Smooth muscle cell (in vitro differentiated cells): ENCODE results near the gene CRTAP. TPM values are rescaled to one million over a fixed set of nuclear protein-coding genes. Genes with fewer than 3 reads are reported as not detected.

Experiments used
- DNase-seq: peaks from one replicate; lab custom pipeline; 2025; ENCODE audit not compliant: unreplicated experiment; lab: John Stamatoyannopoulos, UW
- H2AFZ ChIP-seq: fragments of 200-600 bp; sonication (generic); 2 replicates; pipeline ENCODE4 v1.6.0; 2016; ENCODE audit warnings: antibody characterized with exemption, low read depth, mild to moderate bottlenecking
- H3F3A ChIP-seq: fragments of 200-600 bp; sonication (generic); 2 replicates; pipeline ENCODE4 v1.6.0; 2017; ENCODE audit warnings: antibody characterized with exemption, low read depth
- H3K27ac ChIP-seq: fragments of 200-600 bp; sonication (generic); 2 replicates; pipeline ENCODE4 v1.5.1; 2016; ENCODE audit warnings: low read depth, mild to moderate bottlenecking
- H3K27me3 ChIP-seq: fragments of 200-600 bp; sonication (generic); 2 replicates; pipeline ENCODE4 v1.6.1; 2016; ENCODE audit warnings: low read depth, mild to moderate bottlenecking
- H3K36me3 ChIP-seq: fragments of 200-600 bp; sonication (generic); 2 replicates; pipeline ENCODE4 v1.5.1; 2016; ENCODE audit warnings: low read depth
- H3K4me1 ChIP-seq: fragments of 200-600 bp; sonication (generic); 2 replicates; pipeline ENCODE4 v1.5.1; 2016; ENCODE audit warnings: low read depth
- H3K4me2 ChIP-seq: fragments of 200-600 bp; sonication (generic); 2 replicates; pipeline ENCODE4 v1.6.0; 2016; ENCODE audit warnings: mild to moderate bottlenecking
- H3K4me3 ChIP-seq: fragments of 200-600 bp; sonication (generic); 2 replicates; pipeline ENCODE4 v1.5.1; 2016; ENCODE audit warnings: mild to moderate bottlenecking
- H3K79me2 ChIP-seq: fragments of 200-600 bp; sonication (generic); 2 replicates; pipeline ENCODE4 v1.6.0; 2016; ENCODE audit warnings: low read depth, mild to moderate bottlenecking
- H3K9ac ChIP-seq: fragments of 200-600 bp; sonication (generic); 2 replicates; pipeline ENCODE4 v1.6.0; 2016; ENCODE audit warnings: low read depth
- H3K9me3 ChIP-seq: fragments of 200-600 bp; sonication (generic); replicated peaks from 2 replicates; pipeline ENCODE4 v1.5.1; 2016; ENCODE audit warnings: low read depth
- H4K20me1 ChIP-seq: fragments of 200-600 bp; sonication (generic); 2 replicates; pipeline ENCODE4 v1.6.0; 2016; ENCODE audit warnings: low read depth
- WGBS: methylation state at CpG from one replicate; pipeline ENCODE4 v1.1.7; 2016; ENCODE audit warnings: low lambda C conversion rate; 5-methylcytosine and 5-hydroxymethylcytosine counted together
- polyA plus RNA-seq: library from polyadenylated mRNA; unstranded; fragments of >200 nt; fragmentation: Nextera tagmentation; extraction: Ambion mirVana; gene quantifications from 2 replicates; pipeline ENCODE4 v1.2.1, GENCODE V29; 2016
- total RNA-seq: library from RNA; depleted of rRNA; stranded (reverse); fragments of >200 nt; gene quantifications from 2 replicates; pipeline ENCODE4 v1.2.3, GENCODE V29; 2014
- TF ChIP-seq, protein P1 (sequence below): fragments of 200-600 bp; sonication (generic); IDR thresholded peaks from 2 replicates; pipeline ENCODE4 v1.5.1; 2017; ENCODE audit warnings: borderline replicate concordance, mild to moderate bottlenecking, antibody characterized with exemption; ENCODE audit not compliant: insufficient read depth, poor library complexity, severe bottlenecking

Gene CRTAP
- total and polyA plus RNA-seq, 2 experiments from 2014 or later = 195 to 206 TPM

DNA sequence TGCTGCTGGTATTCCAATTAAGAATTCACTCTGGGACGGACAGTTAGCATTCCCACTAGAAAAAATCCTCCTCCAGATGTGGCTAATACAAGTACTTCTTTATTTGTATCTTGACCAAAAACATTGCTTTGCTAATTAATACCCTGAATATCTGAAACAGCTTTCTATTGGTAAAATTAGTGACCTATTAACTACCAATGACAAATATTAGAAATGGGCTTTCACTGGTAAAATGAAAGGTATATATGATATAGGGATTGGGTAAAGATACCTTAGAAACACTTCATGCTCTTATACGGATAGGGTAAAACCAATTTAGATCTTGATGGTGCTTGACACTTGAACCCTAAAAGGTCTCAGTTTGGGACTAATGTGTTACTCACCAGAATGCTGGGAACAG, 52.3 kb downstream of the CRTAP start:
- Histone ChIP-seq H3K27ac (no peak overlapping the region), H3F3A (no peaks in the 10 kb centered on the region), H3K36me3 (no peaks in the 10 kb centered on the region), H3K9me3 (no peaks in the 10 kb centered on the region), H3K27me3 (no peaks in the 10 kb centered on the region), H3K4me2 (no peak overlapping the region), H3K79me2 (no peaks in the 10 kb centered on the region), H3K4me3 (no peak overlapping the region), H3K4me1 (no peaks in the 10 kb centered on the region), H4K20me1 (no peaks in the 10 kb centered on the region), H3K9ac (no peak overlapping the region), H2AFZ (no peak overlapping the region)
- 93% methylated on average over 2 of the region's 2 CpGs for WGBS
- TF ChIP-seq, protein P1, sequence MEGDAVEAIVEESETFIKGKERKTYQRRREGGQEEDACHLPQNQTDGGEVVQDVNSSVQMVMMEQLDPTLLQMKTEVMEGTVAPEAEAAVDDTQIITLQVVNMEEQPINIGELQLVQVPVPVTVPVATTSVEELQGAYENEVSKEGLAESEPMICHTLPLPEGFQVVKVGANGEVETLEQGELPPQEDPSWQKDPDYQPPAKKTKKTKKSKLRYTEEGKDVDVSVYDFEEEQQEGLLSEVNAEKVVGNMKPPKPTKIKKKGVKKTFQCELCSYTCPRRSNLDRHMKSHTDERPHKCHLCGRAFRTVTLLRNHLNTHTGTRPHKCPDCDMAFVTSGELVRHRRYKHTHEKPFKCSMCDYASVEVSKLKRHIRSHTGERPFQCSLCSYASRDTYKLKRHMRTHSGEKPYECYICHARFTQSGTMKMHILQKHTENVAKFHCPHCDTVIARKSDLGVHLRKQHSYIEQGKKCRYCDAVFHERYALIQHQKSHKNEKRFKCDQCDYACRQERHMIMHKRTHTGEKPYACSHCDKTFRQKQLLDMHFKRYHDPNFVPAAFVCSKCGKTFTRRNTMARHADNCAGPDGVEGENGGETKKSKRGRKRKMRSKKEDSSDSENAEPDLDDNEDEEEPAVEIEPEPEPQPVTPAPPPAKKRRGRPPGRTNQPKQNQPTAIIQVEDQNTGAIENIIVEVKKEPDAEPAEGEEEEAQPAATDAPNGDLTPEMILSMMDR = no peak
- no peak for DNase-seq

- H3K36me3 ChIP-seq = no peaks in the 10 kb centered on the region
- no peaks in the 10 kb centered on the region for H3K27me3 ChIP-seq
- H3F3A ChIP-seq = no peaks in the 10 kb centered on the region
- no peaks in the 10 kb centered on the region for H3K79me2 ChIP-seq
- H3K27ac ChIP-seq = no peak overlapping the region
- no peak for DNase-seq
- H3K4me1 ChIP-seq = no peaks in the 10 kb centered on the region
- H2AFZ ChIP-seq = no peak overlapping the region
- H3K9ac ChIP-seq = no peak overlapping the region
- 90% methylated on average over 3 of the region's 3 CpGs for WGBS
- TF ChIP-seq, protein P1 = no peak
- no peaks in the 10 kb centered on the region for H4K20me1 ChIP-seq
- H3K9me3 ChIP-seq = no peaks in the 10 kb centered on the region
- H3K4me2 ChIP-seq = no peak overlapping the region
- H3K4me3 ChIP-seq = no peak overlapping the region
Measured at GRCh38 chr3:33167284-33167683, 53.5 kb downstream of the CRTAP start.

DNA sequence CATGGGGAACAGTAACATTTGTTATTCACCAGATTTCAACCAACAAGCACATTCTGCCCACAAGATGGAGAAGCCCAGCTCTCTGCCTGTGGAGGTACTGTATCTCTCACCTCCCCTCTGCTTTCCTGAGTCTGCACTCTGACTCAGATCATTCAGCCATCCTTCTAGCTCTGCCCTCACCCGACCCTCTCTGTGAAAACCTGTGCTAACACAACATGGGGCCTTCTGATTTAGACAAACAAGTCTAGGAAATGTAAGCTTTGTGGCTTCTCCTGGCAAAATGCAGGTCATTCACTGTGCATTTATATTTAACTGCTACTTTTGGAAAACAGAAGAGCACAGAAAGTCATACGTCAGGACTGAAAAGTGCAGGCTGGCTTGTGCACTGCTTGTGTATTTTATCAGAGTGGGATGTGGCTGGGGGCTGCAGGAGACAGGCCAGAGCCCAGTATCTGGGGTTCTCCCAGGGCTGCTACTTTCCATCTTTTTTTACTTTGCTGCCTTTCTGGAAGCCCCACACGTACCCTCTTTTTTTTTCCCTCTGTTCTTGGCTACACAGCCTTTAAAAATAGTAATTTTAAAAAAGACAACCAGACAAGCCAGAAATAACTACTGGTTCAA, 54.0 kb downstream of the CRTAP start:
- H3K4me3 ChIP-seq = no peak overlapping the region
- no peak overlapping the region for H3K9ac ChIP-seq
- H3K36me3 ChIP-seq = no peaks in the 10 kb centered on the region
- H4K20me1 ChIP-seq = no peaks in the 10 kb centered on the region
- DNase-seq = no peak
- TF ChIP-seq, protein P1 = no peak
- H3K27me3 ChIP-seq = no peaks in the 10 kb centered on the region
- H3K4me2 ChIP-seq = no peak overlapping the region
- no peaks in the 10 kb centered on the region for H3K9me3 ChIP-seq
- H2AFZ ChIP-seq = no peak overlapping the region
- no peaks in the 10 kb centered on the region for H3K79me2 ChIP-seq
- no peaks in the 10 kb centered on the region for H3K4me1 ChIP-seq
- H3F3A ChIP-seq = no peaks in the 10 kb centered on the region
- H3K27ac ChIP-seq = no peak overlapping the region
- 72% methylated on average over 3 of the region's 3 CpGs for WGBS

DNA sequence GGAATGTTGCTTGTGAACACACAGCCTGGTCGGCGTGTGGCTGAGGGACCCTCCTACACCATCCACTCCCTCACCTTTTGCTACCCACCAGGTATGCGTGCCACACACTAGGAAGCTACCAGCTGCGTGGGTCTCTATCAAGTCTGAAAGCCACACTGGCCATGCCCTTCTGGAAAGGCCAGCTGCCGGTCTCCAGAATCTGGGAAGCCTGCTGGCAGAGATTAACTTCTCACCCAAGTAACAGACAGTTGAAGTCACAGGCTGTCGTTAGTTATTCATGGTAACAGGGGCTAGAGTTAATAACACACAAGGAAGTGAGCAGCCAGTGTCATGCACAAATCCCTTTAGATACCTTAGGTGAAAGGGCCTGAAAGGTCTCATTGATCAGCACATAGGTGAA, 56.7 kb downstream of the CRTAP start:
- Histone ChIP-seq H3K4me2 (no peak overlapping the region), H3K27me3 (no peaks in the 10 kb centered on the region), H3K4me1 (no peaks in the 10 kb centered on the region), H3K9me3 (no peaks in the 10 kb centered on the region), H2AFZ (no peak overlapping the region), H3K9ac (no peak overlapping the region), H3K4me3 (no peak overlapping the region), H4K20me1 (no peaks in the 10 kb centered on the region), H3K27ac (no peak overlapping the region), H3K36me3 (no peaks in the 10 kb centered on the region), H3F3A (no peaks in the 10 kb centered on the region), H3K79me2 (no peaks in the 10 kb centered on the region)
- 82% methylated on average over 6 of the region's 6 CpGs for WGBS
- DNase-seq = no peak
- TF ChIP-seq, protein P1 = no peak
